Stimulated activated CD8-positive, alpha-beta memory T cell treated with anti-CD3 and anti-CD28 coated beads, Interleukin-7, amount 100 ng/mL, for 48 hours (primary cell): Measurements from ENCODE around the gene RTN4R.

ENCODE experiments used
- DNase-seq, 2 donors: peaks; one replicate each; pipeline ENCODE4 v3.0.0-alpha.2; 2020; ENCODE audit warnings: low read depth in 1 of 2; ENCODE audit errors: extremely low read depth in 1 of 2

Gene RTN4R

DNA sequence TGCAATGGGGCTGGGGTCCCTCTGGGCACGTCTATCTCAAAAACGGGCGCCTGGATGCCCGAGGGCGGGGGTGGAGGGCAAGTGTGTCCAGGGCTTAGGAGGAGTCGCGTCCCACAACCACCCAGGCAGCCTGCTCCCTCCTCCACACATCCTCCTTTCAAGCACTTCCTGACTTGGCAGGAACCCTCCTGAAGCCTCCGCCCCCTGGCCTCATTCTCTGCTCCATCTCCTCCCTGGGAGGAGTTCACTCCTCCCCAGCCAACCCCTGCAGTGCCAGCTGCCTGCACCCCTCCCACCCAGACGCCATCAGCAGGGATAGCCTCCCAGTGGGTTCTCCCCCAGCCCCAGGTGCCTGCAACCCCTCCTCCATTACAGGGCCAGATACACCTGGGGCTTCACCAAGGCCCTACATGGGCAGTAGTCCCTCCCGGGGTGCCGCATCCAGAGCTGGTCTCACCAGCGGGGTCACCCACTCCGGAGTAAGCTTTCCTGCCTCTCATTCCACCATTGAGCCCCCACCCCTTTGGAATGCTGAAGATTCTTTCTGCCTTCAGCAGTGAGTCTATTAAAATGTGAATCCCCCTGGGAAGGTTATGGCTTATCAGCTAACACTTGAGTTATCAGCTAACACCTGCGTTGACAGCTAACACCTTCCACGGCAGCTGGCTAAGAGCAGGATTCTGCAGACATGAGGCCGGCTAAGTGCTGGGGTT lies 24.4 kb downstream of the RTN4R start:
- peak in 1 of 2 donors; percentile 42 for DNase-seq

DNA sequence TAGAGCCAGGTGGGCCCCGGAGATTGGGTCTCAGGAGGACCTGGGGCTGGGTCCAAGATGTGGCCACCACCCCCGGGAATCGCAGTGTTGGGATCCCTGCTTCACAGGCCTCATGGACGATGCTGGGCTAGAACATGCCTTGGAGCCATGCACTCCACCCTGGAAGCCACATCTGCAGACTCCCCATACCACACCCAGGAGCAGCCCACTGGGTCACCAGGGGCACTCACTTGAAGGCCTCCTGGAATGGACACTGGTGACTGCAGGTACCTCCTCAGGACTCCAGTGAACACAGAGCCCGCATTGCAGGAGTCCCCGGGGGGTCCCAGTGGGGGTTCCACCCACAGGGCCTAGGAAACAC lies 25.0 kb downstream of the RTN4R start:
- DNase-seq = no peak

DNA sequence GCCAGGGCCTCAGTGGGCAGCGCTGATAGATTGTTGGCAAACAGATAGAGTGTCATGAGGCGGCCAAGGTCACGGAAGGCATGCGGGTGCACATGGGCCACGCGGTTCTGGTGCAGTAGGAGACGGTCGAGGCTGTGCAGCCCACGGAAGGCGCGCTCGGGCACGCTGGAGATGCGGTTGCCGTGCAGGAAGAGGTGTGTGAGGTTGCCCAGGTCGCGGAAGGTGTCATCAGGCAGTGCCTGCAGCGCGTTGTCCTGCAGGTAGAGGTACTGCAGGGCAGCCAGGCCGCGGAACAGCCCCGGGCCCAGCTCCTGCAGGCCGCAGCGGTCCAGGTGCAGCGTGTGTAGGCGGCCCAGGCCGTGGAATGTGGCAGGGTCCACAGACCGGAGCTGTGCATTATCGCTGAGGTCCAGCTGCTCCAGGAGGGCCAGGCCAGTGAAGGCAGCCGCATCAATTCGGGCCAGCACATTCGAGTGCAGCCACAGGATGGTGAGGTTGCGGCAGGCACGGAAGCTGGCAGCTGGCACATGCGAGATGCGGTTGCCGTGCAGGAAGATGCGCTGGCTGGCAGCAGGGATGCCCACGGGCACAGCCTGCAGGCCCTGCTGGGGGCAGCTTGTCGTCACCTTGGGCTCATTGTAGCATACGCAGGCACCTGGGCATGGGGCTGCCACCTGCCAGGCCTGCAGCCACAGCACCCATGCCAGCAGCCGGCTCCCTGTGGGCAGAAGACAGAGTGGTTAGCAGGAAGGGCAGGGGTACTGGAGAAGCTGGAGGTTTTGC lies 25.5 kb downstream of the RTN4R start:
- no peak for DNase-seq

DNA sequence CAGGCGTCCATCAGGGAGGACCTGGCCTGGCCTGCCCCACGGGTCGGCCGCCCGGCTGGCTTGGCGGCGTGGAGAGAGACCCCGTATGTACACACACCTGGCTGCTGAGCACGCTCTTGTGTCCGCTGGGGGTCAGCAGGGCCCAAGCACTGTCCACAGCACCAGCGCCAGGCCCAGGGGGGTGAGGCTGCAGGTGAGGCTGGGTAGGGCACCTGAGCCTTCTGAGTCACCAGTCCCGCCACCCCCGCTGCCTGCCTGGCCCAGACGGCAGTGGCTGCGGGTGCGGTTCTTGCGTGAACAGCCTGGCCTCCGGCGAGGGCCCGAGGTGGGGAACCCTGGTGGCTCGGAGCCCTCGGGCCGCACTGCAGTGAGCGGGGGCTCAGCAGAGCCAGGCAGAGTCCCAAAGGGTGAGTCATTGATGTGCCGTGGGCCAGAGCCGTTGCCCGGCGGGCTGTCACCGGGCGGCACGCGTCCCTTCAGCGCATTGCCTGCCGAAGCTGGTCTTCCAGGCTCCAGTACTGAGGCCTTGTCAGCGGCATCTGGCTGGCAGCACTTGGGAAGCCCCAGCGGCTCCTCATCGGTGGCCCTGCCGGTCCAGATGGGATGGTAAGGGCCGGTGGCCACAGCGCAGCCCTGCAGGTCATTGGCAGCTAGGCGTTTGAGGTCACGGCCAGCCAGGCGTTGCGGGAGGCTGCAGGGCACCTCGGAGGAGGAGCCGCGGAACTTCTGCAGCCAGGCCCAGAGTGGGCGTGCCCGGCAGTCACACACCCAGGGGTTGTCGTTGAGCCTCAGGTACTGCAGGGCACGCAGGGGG lies 26.3 kb downstream of the RTN4R start:
- DNase-seq = no peak

DNA sequence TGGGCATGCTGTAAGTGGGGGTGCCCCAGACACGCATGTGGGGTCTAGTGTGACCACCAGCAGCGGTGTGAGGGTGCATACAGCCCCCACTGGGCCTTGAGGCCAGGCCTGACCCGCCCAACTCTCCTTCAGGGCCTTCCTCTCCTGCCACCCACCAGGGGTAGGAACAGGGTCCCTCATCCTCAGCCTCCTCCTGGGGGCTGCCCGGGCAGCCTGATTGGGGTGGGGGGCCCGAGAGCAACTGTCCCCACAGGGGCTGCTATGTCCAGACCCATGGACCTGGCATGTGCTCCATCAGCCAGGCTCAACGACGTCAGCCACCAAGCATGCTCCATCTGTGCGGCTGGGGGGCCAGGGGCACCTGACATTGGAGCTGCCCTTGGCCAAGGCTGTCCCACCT lies 27.2 kb downstream of the RTN4R start:
- no peak for DNase-seq

DNA sequence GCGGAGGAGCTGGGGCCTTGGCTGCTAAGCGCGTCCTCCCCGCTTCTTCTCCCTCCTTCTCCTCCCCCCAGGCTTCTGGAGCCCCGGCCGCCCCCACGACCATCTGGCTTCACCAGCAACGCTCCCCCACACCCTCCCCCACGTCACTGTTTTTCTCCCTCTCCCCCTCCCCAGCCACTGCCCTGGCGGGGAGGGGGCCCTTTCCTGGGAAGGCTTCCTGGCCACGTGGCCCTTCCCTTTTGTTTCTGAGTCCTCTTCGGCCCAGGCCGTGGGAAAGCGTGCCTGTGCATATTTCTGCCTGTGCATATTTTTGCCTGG lies 27.7 kb downstream of the RTN4R start:
- no peak for DNase-seq

DNA sequence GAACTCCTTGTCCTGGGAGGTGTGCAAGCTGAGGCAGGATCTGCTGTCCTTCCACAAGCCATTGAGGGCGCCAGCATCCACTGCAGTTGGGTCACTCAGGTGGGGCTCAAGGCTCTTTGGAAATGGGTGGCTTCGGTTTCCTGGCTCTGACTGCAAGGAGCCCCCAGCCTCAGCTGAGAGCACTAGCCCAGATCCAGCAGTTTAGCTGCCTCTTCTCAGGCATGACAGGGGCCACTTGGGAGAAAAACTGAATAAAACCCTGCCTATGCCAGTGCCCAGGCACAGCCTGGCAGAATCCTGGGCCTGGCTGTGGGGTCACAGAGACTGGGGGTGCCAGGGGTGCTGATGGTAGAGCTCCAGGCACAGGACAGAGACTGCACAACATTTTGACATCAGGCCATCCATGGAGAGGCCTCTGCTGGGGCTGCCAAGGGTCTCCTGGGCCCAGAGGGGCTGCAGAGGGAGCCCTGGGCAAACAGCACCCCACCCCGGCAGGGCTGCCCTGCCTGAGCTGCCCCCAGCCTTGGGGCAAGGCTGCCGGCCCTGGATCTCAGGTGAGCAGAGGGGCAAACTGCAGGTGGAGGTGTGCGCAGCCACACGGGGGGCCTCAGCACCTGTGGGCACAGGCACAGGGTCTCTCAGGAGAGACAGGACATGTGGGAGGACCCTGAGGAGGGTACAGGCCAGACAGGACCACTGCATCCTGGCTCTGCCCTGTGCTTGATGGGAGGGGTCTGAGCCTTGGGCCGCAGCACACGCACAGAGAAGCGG lies 28.3 kb downstream of the RTN4R start:
- no peak for DNase-seq

DNA sequence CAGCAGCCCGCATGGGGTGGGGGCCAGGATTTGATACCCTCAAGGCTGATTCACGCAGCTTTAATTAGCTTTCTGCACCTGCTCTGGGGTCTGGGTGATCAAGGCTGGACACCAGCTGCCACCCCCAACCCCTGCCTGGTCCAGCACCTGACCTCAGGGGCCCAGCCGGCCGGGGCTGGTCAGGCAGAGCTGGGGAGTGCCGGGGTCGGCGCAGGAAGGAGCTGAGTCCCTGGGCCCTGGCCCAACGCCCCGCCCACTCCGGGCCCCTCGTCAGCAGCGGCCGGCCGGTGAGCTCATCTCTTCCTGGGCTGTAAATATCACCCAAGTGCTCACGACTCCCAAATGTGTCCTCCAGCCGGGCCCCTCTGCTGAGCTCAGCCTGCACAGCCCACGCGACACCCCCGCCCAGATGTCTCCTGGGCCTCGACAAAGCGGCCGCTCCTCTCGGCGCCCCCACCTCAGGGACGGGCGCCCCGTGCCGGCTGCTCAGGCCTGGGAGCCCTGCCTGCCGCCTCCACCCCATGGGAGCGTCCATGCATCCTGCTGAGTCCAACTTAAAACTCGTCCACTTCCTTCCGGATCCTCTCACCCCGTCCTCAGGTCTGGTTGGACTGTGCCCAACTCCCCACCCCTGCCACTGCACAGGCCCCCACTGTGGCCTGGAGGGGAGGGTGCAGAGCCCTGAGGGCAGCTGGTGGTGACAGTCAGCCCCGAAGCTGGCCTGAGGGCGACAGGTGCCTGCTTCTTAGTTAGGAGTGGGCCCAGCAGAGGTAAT lies 29.0 kb downstream of the RTN4R start:
- no peak for DNase-seq

DNA sequence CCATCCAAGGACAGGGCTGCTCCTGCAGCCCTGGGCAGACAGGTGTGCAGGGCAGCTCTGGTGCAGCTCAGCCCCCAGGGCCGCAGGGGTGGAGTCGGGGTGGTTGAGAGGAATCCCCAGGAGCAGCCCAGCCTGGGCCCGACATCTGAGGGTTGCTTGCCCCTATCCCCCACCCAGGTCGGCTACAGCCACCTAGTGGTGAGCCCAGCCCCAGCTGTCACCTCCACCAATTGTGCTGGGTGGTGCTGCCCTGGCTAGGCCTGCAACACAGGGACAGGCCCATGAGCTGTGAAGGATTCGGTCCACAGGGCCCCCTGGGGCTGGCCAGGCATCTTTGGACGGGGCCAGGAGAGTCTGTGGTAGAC lies 29.6 kb downstream of the RTN4R start:
- DNase-seq = peak; percentile 42 to 45

DNA sequence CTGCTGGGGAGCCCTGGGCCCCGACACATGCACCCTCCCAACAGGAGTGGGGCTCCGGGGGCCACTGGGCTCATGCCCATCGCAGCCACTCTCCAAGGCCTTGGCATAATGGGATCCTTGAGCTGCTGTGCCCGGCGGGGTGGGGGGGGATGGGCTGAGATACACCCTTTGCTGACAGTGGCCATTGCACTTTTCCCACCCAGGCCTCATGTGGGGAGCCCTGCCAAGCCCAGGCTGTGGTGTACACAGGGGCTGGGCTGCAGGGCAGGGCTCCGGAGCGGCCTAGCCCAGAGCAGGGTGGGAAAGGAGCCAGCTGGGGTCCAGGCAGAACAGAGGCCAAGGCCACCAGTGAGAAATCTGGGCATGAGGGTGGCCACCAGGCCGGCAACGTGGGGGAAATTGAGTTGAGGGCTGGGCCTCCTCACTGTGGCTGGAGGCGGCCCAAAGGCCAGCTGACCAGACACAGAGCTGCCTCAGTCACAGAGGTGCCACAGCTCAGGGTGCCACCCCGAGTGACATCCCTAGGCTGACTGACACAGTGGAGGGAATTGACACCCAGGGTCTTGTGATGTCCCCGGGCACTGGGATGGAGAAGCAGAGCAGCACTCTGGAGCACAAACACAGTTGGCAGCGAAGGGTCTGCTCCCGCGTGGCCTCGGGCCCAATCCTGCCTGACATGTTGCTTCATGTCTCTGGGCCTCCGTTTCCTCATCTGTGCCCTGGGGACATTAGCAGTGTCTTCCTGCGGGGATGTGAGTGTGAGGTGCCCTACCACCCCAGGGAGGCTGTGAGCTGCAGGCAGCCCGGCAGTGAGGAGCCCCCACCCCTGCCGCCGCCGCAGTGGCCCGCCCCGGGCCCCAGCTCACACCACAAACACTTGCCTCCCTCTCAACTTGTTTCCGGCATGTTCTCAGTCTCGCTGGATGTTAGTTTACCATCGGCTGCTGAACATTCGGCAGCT lies 30.4 kb downstream of the RTN4R start:
- no peak for DNase-seq

DNA sequence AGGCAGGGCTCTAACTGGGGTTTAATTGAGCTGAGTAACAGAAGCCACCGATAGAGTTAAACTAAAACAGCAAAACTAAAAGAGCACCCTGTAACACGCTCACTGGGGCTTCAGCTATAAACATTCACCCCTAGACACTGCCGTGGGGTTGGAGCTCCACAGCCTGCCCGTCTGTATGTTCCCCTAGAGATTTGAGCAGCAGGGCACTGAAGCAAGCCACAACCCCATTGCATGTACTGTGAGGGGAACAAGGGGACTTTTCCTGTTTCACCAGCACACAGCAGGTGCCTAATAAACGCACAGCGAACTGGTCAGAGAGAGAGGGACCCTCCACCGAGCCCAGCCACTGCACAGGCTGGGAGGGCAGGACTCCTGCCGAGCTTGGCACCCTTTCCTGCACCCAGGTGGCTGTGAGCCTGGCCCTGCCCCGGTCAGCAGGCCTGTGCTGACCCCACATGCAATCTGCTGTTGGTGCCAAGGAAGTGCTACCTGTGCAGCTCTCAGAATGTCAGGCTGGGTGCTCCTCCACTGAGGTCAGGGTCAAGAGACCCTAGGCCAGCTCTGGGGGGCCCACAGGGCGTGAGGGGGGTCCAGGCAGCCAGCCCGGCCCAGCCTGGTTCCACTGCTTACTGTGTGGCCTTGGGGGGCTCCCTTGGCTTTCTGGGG lies 31.9 kb downstream of the RTN4R start:
- no peak for DNase-seq

DNA sequence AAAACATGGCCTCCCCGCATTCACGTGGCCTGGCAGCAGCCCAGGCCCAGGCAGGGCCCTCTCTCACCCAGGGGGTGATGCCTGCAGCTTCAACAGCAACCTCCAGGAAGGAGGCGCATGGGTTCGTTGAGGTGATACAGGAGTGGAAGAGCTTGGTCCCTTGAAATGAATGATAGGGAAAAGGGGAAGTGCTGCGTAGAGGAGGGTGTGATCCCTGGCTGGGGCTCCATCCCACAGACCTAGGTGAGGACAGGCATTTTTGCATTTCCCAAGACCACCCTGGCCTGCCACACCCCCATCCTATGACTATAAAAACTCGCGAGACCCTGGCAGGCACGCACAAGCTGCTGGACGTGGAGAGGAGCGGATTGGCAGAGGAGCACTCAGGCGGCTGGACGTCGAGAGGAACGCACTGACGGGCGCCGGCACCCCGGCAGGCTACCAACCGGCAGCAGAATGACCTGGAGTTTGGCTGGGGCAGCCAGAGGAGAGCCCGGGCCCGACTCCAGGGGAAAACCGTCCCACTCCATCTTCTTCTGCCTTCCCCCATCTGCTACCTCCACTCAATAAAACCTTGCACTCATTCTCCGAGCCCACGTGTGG lies 32.6 kb downstream of the RTN4R start:
- DNase-seq = no peak

DNA sequence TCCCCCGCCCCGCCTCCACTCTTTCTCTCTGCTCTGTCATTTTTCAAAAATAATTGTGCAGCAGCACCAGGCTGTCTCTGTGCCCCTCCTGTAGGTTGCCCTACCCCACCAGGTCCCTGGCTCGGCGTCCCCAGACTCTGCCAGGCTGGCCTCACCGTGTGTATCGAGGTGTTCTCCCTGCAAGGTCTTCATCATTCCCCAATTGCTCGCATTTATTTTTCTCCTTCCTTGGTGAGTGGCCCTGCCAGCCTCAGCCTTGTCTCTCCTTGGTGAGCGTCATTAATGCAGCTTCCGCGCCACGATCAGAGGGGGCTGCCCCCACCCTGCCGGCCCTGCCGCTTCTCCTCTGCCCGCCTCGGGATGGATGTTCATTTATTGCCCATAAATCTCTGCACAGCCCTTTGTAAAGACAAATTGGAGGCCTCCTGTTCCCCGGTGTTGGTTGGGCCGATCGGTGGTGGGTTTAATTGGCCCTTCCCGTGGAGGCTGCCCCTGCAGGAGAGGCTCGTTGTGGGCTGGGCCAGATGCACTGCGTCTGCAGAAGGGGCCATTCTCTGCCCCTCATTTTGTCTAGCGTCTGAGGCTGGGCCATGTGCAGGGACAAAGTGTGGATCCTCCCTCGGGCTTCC lies 33.2 kb downstream of the RTN4R start:
- DNase-seq = no peak

DNA sequence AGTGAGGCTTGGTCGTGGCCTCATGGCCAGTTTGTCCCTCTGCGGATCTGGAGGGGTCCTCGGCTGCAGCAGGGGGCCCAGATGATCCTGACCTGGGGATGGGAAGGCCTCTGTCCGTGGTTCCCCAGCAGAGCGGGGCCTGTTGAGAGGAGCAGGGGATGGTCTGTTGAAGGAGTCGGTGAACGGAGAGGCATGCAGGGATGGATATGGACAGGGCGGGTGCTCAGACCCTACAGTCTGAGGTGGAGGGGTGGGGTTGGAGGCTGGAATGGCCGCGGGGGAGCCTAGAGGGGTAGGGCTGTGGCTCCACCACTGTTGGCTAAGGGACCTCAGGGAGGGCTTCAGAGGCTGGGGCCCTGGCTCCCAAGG lies 33.8 kb downstream of the RTN4R start:
- DNase-seq = no peak

DNA sequence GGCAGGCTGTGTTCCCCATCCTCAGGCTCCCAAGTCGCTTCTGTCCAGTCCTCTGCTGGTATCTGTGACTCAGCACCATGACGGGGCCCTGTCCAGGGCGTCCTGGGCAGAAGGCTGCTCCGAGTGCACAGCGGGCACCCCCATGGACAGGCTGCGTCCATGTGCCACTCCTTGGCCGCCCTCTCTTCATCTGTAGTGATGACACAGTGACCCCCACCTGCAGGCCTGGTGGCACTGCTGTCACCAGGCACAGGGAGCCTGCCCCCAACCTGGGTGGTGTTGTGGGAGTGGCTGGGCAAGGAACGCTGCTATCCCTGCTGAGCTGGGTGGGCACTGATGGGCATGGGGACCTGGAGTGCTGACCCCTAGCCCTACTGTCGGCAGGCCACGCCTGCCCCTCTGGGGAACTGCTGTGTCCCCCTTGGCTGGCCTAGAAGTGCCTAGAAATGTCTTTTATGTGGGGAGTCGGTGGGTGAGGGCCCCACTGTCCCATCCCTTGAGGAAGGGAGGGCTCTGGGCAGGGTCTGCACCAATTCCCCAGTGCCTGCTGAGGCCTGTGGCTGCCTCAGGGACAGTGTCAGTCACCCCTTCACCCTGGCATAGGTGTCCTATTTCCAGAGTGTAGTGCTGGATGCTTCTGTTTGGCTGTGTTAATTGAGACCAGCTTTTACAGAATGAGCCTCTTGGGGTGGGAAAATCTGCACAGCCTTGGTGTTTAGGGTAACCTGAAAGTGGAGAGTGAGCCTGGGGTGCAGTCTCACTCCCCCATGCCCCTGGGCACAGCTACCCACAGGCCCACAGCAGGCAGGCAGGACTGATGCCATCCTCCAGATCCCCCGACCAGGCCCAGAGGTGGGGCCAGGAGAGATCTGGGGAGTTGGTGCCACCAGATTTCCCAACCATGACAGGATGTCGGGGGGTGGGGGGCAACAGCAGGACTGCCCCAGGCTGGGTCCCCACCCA lies 34.5 kb downstream of the RTN4R start:
- no peak for DNase-seq

DNA sequence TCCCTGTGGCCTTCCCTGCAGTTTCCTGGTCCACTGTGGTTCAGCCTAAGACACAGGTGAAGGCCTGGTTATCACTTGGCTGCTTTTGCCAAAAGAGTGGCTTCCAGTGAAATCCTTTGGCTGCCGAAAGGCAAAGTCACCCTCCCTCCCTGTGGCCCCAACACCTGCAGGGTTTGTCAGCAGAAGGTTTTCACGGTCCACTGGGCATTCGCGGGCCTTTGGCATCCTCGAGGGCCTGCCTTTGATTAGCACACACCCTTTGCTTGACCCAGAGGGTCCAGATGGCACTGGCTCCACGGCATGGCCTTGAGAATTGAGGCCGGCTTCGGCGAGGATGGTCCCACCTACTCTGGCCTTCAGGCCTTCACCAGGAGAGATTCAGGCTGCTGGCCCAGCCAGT lies 35.3 kb downstream of the RTN4R start:
- no peak for DNase-seq

DNA sequence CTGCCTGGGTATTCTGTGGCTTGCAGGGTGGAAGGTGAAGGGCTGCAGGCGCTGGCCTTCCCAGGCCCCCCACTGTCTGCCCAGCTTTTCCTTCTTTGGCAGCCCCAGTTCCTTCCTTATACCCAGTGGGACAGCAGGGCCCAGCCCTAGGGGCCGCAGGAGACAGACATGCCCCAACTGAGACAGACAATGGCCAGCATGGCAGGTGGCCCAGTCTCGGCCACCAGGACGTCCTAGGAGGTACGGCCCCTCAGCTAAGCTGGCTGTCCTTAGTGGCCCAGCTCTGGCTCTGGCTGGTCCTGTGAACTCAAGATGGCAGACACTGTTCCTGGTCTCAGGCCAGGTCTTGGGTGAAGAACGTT lies 35.9 kb downstream of the RTN4R start:
- DNase-seq = no peak
